Renal pelvis (tissue), 4 donors: ENCODE data around the gene GPR37. TPM values are rescaled to one million over a fixed set of nuclear protein-coding genes. Genes with fewer than 3 reads are reported as not detected.
A peak's percentile ranks its signal among the peaks of the same experiment; 100 is the strongest.

ENCODE experiments used
- DNase-seq: peaks from one replicate; pipeline ENCODE4 v3.0.0-alpha.2; 2013
- polyA plus RNA-seq, 3 donors: library from polyadenylated mRNA; unstranded; fragments of 120-200 nt; gene quantifications; one replicate each; pipeline ENCODE4 v1.2.1, GENCODE V29; 2013; ENCODE audit not compliant: insufficient read length in 3 of 3

GPR37 gene
- polyA plus RNA-seq, 3 donors, result 0.70 to 1.7 (median 1.1) TPM

DNA sequence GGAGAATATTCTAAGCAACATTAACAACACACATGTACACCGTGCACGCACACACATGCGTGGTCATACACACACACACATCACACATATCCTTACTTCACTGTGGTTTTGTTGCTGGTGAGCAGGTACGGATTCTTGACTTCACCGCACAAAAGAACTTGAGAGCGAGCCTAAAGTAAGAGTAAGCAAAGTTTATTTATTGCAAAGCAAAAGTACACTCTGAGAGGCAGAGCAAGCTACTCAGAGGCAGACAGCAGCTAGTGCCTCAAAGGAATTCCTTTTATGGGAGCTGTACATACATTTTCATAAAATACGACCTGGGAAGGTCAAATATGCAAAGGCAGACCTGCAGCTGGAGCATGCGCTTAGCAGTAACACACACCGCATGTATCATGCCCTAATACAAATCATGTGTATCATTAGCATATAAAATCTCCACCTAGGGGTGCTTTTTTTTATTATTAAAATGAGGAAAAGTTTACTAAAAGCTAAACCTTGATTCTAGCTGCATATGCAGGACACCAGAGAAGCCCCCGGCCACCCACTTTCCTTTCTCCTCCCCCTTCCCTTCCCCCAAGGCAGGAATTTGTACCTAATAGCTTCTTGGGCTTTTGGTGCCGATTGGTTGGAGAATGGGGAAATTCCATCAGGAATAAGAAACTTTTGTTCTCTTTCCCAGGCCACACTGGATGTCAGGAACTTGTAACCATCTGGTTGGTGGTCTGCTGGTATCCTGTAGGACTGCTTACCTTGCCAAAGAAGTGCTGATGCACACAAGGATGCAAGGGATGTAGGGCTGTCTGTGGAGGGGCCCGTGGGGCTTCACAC lies 16.5 kb upstream of the GPR37 start:
- peak; percentile 27 for DNase-seq

DNA sequence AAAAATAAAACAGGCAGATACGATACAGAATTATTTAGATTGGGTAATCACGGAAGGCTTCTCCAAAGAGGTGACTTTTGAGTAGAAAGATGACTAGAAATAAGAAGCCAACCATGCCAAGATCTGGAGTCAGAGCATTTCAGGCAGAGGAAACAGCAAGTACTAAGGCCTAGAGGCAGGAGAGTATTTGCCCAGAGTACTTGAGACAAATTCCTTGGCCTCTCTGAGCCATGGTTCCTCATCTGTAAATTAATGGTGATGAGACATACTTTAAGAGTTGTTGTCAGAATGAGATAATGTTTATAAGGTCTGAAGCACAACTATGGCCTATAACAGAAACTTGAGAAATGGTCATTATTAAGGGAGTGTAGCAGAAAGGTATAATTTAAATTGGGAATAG lies 15.8 kb upstream of the GPR37 start:
- DNase-seq, result no peak

DNA sequence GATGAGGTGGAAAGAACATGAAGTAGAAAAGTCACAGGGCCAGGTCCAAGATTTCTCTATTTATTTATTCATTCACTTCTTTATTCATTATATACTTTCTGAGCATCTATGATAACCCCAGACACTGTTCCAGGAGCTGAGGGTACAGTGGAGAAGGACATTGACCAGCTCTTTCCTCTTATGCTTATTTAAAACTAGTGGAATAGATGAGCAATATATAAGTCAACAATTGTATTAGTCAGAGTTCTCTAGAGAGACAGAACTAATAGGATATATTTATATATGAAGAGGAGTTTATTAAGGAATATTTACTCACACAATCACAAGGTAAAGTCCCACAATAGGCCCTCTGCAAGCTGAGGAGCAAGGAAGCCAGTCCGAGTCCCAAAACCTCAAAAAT lies 15.0 kb upstream of the GPR37 start:
- DNase-seq, result no peak

DNA sequence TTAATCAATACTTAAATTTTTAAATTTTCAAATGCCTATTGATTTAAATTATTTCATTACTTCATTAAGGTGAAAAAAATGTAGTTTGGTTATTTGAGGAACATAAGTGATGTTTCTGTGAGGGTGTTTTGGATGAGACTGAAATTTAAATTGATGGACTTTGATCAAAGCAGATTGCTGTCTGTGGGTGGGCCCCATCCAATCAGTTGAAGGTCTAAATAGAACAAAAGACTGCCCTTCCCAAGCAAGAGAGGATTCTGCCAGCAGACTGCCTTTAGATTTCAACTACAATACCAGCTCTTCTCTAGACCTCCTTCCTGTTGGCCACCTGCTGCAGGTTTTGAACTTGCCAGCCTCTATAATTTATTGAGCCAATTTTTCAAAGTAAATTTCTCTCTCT lies 14.5 kb upstream of the GPR37 start:
- DNase-seq, result no peak

DNA sequence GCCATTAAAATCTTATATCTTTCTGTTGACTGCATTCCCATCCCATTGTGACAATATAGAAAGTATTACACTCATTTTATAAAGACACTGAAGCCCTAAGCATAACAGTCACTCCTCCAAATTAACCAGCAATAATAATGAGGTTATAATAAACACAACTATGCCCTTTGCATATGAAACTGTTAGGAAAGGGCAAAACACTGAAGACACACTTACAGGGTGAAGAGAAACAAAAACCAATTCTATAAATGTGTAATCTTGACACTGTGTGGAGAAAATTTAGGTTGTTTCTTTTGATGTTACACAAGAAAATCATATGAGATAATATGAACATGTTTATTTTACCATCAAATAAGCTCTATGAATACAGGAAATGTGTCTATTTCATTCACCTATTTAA lies 14.0 kb upstream of the GPR37 start:
- DNase-seq, result no peak

DNA sequence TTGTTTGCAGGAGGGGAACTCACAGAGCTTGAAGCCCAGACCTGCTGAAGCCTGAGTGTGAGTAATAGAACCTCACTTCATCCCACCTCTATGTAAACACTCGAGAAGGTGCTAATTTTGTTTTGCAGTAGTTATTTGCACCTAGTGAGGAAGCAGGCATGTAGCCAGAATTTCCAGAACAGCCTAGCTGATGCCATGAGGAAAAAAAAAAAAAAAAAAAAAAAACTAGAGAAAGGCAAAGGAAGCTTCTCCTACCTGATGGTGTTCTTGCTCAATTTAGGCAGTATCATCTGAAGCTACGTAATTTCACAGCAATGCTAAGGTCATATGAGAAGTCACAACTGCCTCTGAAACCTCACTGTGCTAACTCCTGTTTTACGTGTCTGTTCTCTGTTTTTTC lies 13.6 kb upstream of the GPR37 start:
- no peak for DNase-seq

DNA sequence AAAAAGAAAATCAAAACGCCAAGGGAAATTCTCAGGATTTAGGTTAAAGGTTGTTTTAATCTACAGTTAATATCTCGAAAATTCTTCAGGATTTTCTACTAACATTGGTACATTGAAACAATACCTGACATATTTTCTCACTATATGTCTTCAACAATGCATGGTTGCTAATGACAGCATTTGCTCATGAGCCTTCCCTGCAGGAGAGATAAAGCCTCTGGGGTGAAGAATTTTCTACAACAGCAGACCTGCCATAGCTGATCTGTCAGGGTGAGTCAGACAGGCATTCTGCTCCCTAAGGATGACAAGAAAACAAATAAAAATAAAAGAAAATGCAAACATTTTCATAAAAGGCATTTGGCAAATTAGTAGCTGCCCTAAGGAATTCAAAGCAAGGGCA lies 11.7 kb upstream of the GPR37 start:
- DNase-seq, result no peak

DNA sequence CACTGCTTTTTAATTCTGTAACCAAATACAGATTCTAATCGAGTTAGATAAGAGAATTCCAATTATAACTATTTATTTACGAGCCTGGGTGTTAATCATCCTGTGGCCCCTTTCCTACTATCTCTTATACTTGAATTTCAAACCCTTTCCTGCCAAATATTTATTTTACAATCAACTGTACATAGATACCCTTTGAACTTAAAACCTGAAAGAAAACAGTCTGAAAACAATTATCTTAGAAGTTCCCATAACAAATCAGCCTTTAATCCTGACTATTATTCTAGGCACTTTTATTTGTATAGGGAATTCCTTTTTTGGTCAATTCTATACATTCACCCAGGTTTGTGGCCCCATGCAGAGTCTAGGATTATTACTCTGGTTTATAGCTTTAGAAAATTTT lies 10.6 kb upstream of the GPR37 start:
- no peak for DNase-seq

DNA sequence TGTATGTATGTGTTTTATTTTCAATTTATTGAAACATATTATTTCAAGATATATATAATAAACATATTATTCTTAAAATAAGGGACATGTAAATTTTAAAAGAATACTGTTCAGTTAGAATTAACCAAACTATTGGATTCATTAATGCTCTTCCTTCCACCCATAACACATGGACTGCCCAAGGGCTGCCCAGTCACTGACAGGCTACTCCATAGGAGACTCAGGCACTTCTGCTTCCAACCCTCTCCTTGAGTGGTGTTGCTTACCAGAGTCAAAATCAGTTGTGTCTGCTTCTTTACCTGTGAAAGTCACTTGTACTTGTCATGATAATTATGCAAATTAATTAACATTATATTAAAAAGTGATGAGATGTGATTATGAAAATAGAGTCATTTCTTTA lies 9.8 kb upstream of the GPR37 start:
- no peak for DNase-seq

DNA sequence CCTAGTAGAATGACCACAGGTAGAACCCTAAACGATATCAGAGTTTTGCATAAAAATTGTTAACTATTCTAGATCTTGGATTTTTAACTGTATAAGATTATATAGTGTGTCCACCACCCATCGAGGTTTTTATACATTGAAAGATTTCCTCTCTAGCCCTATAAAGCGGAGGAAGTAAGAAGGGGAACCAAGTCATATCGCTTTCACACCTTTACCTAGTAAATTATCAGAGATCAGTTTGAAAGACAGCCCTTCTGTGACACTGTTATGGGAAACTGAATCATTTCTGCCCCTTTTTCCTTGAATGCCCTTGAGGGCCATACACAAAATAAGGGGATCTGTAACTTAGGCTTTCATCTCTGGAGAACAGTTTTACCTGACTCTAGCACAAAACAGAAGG lies 8.3 kb upstream of the GPR37 start:
- DNase-seq, result no peak

DNA sequence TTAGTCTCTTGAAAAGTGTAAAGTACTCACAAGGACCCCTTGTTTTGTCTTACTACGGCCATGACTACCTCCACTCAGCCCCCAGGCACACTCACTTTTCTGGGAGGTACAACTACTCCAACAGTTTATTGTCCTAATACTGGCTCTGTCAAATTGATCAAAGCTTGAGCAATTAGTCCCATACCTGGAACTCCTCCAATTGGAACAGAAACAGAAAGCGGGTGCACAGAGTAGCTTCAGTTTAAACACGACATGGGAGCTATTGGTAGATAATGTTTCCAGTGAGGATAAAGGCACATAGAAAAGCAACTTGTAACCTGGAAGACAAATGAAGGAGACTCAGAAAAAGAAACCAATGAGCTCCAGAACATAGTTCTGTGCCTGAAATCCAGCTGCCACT lies 7.7 kb upstream of the GPR37 start:
- DNase-seq, result no peak

DNA sequence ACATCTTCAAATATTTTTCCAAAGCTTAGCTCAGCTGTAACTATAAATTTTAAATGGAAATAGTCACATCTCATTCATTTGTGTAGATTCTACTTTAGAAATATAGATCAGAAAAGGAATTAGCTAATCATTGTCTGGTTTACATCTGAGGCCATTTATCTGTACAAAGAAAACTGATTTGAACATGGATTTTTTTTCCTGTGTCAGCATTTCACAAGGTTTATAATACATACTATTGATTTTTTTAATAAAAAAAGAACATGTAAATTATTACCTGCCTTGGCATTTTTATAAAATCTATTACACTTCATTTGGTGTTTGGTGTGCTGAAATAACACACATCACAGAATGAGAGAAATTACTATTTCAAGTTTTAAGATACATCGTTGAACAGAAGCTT lies 3.5 kb upstream of the GPR37 start:
- DNase-seq, result no peak

DNA sequence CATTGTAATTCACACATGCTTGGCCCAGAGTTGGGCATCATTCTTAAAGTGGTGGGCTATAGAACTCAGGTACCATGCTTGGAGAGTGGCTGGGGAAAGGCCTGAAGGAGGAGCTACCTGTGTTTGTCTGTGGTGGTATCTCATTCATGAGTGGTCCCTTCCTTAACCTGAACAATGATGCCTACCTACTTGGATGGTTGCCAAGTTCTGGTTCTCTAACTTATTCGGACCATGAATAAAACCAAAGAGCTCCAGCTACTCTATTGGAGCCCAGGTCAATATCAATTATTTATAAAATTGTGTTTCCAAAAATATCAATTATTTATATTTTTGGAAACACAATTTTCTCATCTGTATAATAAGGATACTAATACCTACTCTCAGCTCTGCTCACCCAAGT lies 2.9 kb upstream of the GPR37 start:
- no peak for DNase-seq

DNA sequence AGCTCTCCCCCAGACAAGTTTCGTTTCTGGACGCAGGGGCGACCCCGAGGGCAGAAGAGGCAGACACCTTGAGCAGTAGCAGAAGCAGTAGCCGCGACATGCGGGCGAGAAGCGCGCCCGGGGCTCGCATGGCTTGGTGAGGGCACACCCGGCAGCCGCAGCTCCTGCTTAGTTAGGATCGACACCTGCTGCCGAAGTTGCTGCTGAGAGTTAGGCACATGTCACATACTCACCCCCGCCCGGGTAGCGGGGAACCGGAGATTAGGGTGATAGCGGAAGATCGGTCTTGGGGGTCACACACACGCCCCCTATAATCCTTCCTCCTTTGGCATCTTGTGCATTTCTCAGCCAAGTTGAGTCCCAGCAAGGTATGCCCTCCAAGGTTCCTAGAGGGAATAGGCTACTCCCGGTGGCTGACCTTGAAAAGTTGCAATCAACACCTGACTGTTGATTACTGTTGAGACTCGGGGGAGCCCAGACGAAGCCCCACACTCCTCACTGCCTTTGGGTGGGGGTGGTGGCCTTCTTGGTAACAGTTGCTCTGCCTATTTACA lies 668 bp downstream of the GPR37 start:
- no peak for DNase-seq

DNA sequence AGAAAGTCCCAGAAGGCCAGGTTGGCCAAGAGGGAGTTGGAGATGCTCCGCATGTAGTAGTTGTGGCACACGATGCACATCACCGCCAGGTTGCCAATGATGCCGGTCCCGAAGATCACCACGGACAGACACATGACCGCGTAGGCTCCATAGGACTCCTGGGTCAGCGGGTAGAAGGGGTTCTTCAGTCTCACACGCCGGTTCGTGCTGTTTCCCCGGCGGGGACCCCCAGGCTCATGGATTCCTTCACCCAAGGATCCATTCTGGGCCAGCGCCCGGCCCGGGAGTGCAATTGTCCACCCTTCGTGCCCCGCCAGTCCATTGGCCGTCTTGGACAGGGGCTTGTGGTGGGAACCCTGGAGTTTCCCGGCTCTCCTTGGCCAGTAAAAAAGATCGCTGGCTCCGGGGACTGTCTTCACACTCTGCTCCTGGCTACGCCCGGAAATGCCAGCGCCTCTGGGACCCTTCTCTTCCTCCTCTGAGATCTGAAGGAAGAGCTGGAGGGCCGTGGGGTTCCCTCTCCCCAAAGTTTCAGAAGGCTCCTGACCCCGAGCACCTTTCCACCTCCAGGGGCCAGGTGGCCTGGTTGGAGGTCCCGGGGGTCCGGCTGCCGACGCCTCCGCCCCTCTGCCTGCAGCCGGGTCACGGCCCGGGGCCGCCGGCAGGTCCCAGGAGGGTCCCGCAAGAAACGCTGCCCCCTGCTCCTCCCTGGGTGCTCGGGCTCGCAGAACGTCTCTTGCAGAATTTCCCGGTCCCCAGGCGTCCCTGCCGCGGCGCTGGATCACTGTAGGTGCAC lies 1.3 kb downstream of the GPR37 start:
- DNase-seq, result no peak

DNA sequence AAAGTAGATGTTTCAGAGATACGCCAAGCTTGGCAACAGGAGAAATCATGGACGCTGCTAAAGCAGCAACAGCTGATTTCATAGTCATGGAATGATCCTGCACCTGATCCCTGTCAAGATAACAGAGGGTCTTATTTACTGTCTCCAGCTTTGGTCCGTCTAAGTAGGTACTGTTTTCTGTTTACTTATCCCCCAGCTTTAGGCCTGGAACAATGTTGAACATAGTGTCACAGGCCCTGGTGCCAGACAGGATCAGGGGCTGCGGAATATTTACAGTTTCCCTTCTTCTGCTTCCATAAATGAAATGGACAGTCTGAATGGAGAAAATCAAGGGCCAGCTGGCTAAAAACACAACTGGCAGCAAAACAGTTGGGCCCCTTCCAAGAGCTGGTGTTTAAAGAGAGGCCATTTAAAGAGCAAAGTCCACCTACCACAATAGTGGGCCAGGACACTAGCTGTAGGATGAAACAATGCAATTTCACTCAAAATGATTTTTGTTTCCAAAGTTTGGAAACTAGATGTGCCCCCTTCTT lies 2.9 kb downstream of the GPR37 start:
- no peak for DNase-seq

DNA sequence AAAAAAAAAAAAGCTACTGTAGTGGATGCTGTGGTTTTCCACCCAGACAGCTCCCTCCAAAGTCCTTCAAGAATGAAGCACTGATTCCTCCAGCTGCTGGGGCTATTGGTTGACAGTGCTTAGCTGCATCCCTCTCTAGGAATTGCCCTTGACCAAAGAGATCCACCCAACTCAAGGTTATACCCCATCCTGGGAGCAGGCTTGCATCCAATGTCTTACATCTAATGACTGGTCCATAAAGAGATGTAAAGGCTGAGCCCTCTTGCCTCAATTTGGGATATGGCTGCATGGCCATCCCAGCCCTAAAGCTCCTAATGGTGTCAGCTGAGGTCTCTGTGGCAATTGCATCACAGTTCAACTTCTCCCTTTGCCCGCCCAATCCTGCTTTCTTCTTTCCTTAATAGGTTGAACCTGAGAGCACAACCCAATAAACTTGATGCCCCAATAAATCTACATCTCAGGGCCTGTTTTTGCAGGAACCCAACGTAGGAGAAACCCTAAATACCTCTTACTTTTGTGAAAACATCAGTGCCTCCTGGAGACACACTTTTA lies 4.4 kb downstream of the GPR37 start:
- no peak for DNase-seq

DNA sequence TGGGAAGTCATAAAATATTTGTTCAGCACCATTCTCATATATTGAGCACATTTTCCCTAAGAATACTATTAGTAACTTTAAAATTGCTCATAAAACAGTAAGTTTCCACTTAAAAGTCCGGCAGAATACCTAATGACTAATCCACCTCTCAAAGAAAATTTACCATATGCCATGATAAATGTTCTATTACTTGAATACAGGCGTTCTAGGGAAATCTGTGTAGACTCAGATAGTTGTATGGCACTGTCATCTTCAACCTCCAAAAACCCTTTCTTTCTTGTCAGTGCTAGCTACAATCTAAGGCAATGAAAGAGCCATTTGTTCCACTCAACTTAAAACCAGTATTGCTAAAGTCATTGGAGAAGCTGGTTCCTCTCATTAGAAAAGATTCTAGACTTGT lies 7.3 kb downstream of the GPR37 start:
- DNase-seq, result no peak

DNA sequence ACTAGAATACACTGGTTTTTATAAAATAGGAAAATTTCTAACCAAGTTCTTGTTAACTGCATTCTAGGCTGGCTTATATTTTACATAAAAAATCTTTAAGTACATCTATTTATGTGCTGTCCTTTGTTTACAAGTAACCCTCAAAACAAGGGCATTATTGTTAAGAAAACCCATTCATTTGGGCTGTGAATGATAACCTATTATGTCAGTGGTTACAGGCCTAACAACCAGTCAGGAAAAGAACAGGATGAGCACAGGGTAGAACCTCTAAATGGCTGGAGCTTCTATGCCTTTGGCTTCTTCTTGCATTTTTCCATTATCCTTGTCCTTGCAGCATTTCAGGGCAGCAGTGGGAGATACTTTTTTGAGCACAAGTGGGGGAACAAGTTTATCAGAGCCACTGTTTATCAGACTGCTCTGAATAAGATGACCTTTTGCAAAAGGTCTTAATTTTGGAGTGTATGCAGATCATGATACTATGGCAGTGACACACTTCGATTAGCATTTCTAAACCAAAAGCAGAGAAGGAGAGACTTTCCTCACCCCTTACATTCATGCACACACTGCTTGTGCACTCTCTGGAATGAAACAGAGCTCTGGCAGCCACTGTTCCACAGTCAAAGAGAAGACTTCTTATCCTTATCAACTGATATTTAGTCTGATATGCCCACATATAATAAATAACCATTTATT lies 10.9 kb downstream of the GPR37 start:
- DNase-seq, result no peak

DNA sequence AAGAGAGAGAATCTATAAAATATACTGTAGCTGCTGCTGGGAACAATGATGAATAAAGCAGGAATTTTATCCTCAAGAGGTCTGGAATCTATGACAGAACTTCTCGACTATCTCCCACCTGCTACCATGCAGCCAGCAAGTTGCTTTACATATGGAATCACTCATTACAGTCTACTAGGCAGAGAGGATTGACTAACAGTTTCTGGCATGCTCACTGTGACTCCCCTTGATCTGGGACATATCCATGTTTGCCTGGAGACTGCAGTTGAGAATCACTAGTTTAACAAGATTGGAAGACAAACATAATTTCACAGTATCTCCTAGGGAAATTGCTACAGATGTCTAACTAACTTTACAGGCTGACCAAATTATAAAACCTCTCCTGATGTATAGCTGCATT lies 13.3 kb downstream of the GPR37 start:
- no peak for DNase-seq

DNA sequence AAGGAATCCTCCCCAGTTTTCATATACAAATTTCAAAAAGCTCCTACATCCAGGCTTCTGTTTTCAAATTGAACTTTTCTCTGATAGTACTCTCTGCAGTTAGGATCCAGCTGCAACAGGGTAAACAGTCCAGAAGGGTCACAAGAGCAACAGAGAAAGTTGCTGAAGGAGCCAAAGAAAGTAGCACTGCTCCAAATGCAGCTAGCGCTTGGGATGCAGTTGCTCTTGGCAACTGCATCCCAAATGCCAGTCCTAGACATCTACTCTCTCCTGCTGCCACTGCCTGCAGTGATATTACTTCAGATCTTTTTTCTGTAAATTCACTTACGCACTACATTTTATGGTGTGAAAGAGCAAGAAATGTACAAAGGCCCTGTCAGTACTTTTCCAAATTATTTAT lies 14.6 kb downstream of the GPR37 start:
- no peak for DNase-seq

DNA sequence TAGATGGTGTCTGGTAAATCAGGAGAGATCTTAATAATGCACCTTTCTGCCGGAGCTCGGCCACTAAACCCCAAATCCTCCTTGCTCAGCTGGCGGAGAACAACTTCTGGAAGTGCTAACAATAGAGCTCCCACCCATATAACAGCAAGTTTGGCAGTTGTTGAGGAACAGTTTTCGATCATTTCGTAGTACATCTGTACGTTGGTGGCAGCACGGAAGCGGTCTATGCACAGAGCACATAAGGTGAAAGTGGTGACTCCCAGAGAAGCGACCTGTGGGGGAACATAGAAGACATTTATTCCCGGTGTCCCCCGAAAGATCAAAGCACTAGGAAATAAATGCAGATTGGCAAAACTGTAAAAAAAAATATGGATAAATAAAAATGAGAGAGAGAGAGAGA lies 18.5 kb downstream of the GPR37 start:
- DNase-seq, result no peak
